ENCODE results near the gene INO80B. TPM values are rescaled to one million over a fixed set of nuclear protein-coding genes. Genes with fewer than 3 reads are reported as not detected.
A peak's percentile ranks its signal among the peaks of the same experiment; 100 is the strongest.

Gene INO80B
- total RNA-seq, 2 donors from 2014 or later, result 10.4 to 14.6 TPM

- H3K4me3 ChIP-seq, result peak overlapping the region; percentile 51 to 60
- TF ChIP-seq CTCF (IDR thresholded peaks at IDR 0.05), result peak; percentile 31 to 70
These were observed 39.8 kb upstream of the INO80B start for GRCh38 chr2:74414881-74415761.

GRCh38 chr2:74415762-74416395 is 39.0 kb upstream of the INO80B start:
- Histone ChIP-seq H3K27ac (no peak overlapping the region), H3K36me3 (no peaks in the 10 kb centered on the region), H3K27me3 (no peaks in the 10 kb centered on the region), H3K4me1 (peaks cover 0 to 33% of the 10 kb centered on the region in 2 donors), H3K9me3 (no peaks in the 10 kb centered on the region), H3K4me3 (peak overlapping the region; percentile 51 to 60)
- no peak for TF ChIP-seq CTCF (IDR thresholded peaks at IDR 0.05)
- no peak for DNase-seq (ENCODE audit: low spot score)

More at GRCh38 chr2:74414881-74415761, 39.8 kb upstream of the INO80B start:
- Histone ChIP-seq H3K36me3 (no peaks in the 10 kb centered on the region), H3K4me1 (peaks cover 0 to 30% of the 10 kb centered on the region in 2 donors), H3K27ac (peak overlapping the region; percentile 42 to 45), H3K9me3 (no peaks in the 10 kb centered on the region), H3K27me3 (no peaks in the 10 kb centered on the region)
- peak; percentile 70 for DNase-seq (ENCODE audit: low spot score)

GRCh38 chr2:74416778-74417177 is 38.1 kb upstream of the INO80B start:
- Histone ChIP-seq H3K27me3 (no peaks in the 10 kb centered on the region), H3K4me3 (no peak overlapping the region), H3K9me3 (no peaks in the 10 kb centered on the region), H3K36me3 (no peaks in the 10 kb centered on the region), H3K4me1 (peaks cover 0 to 39% of the 10 kb centered on the region in 2 donors), H3K27ac (no peak overlapping the region)
- no peak for TF ChIP-seq CTCF (IDR thresholded peaks at IDR 0.05)
- DNase-seq (ENCODE audit: low spot score), result no peak

GRCh38 chr2:74417197-74417596 is 37.7 kb upstream of the INO80B start:
- no peak for TF ChIP-seq CTCF (IDR thresholded peaks at IDR 0.05)
- Histone ChIP-seq H3K36me3 (no peaks in the 10 kb centered on the region), H3K9me3 (no peaks in the 10 kb centered on the region), H3K27ac (no peak overlapping the region), H3K4me3 (no peak overlapping the region), H3K4me1 (peaks cover 0 to 42% of the 10 kb centered on the region in 2 donors), H3K27me3 (no peaks in the 10 kb centered on the region)
- DNase-seq (ENCODE audit: low spot score), result no peak

- no peaks in the 10 kb centered on the region for H3K36me3 ChIP-seq
- H3K4me3 ChIP-seq, result no peak overlapping the region
- no peaks in the 10 kb centered on the region for H3K9me3 ChIP-seq
- no peak for DNase-seq (ENCODE audit: low spot score)
- H3K4me1 ChIP-seq, result peaks cover 0 to 44% of the 10 kb centered on the region in 2 donors
- TF ChIP-seq CTCF (IDR thresholded peaks at IDR 0.05), result no peak
- H3K27ac ChIP-seq, result no peak overlapping the region
- H3K27me3 ChIP-seq, result no peaks in the 10 kb centered on the region
These were observed 37.1 kb upstream of the INO80B start for GRCh38 chr2:74417763-74418162.
